Osteoblast (primary cell): ENCODE results near the gene C2orf78. TPM values are rescaled to one million over a fixed set of nuclear protein-coding genes. Genes with fewer than 3 reads are reported as not detected.

Experiments used
- DNase-seq: peaks from one replicate; pipeline ENCODE4 v3.0.0; 2011; ENCODE audit warnings: low spot score, mixed read lengths; ENCODE audit not compliant: insufficient read length; ENCODE audit errors: missing footprints
- H2AFZ ChIP-seq: 2 replicates; pipeline ENCODE4 v1.6.0; 2011; ENCODE audit warnings: mild to moderate bottlenecking, low read length
- H3K27ac ChIP-seq: 2 replicates; pipeline ENCODE4 v1.5.1; 2011; ENCODE audit warnings: mild to moderate bottlenecking, low read depth, low read length, moderate library complexity
- H3K27me3 ChIP-seq: 2 replicates; pipeline ENCODE4 v1.6.0; 2012; ENCODE audit warnings: mild to moderate bottlenecking, control low read depth, inconsistent platforms, low read length, moderate library complexity; ENCODE audit not compliant: insufficient read depth
- H3K36me3 ChIP-seq: 2 replicates; pipeline ENCODE4 v1.5.1; 2011; ENCODE audit warnings: mild to moderate bottlenecking, low read length, control low read depth, moderate library complexity; ENCODE audit not compliant: insufficient read depth
- H3K4me1 ChIP-seq: 2 replicates; pipeline ENCODE4 v1.5.1; 2011; ENCODE audit warnings: mild to moderate bottlenecking, low read length, control low read depth, moderate library complexity; ENCODE audit not compliant: insufficient read depth
- H3K4me2 ChIP-seq: 2 replicates; pipeline ENCODE4 v1.6.0; 2011; ENCODE audit warnings: mild to moderate bottlenecking, low read length; ENCODE audit not compliant: insufficient read depth
- H3K4me3 ChIP-seq: fragments of 200-600 bp; sonication (generic); 3 replicates; pipeline ENCODE4 v1.5.1; 2012; ENCODE audit warnings: mild to moderate bottlenecking, low read length, inconsistent platforms; ENCODE audit not compliant: insufficient read depth
- H3K79me2 ChIP-seq: 2 replicates; pipeline ENCODE4 v1.6.0; 2012; ENCODE audit warnings: mild to moderate bottlenecking, low read length, control low read depth, inconsistent platforms; ENCODE audit not compliant: insufficient read depth
- H3K9me3 ChIP-seq: 2 replicates; pipeline ENCODE4 v1.5.1; 2011; ENCODE audit warnings: low read depth, low read length, control low read depth
- H4K20me1 ChIP-seq: 2 replicates; pipeline ENCODE4 v1.6.0; 2012; ENCODE audit warnings: mild to moderate bottlenecking, low read length, control low read depth; ENCODE audit not compliant: insufficient read depth
- CTCF ChIP-seq: IDR thresholded peaks from 2 replicates; pipeline ENCODE4 v1.5.1; 2011; ENCODE audit warnings: mild to moderate bottlenecking, low read depth, low read length, moderate library complexity; ENCODE audit errors: extremely low read depth
- total RNA-seq: library from RNA; depleted of rRNA; stranded (reverse); fragments of >200 nt; gene quantifications from 2 replicates; pipeline ENCODE4 v1.2.3, GENCODE V29; 2012

C2orf78 gene
- total RNA-seq, 1 donor: not detected

- Histone ChIP-seq H3K36me3 (peaks cover 6% of the 10 kb centered on the region), H3K27me3 (no peaks in the 10 kb centered on the region), H2AFZ (no peak overlapping the region), H3K79me2 (peaks cover 14% of the 10 kb centered on the region), H3K27ac (no peak overlapping the region), H3K4me1 (peaks cover 30% of the 10 kb centered on the region), H4K20me1 (no peaks in the 10 kb centered on the region), H3K9me3 (no peaks in the 10 kb centered on the region), H3K4me2 (no peak overlapping the region), H3K4me3 (no peak overlapping the region)
- DNase-seq: no peak
- TF ChIP-seq CTCF: peak; percentile 51
Observed at GRCh38 chr2:73827018-73827417, 43.0 kb downstream of the C2orf78 start.

- DNase-seq: no peak
- Histone ChIP-seq H2AFZ (peak overlapping the region; percentile 94), H3K79me2 (peaks cover 18% of the 10 kb centered on the region), H3K4me3 (peak overlapping the region; percentile 90), H3K27ac (no peak overlapping the region), H3K27me3 (no peaks in the 10 kb centered on the region), H3K4me1 (peaks cover 30% of the 10 kb centered on the region), H3K36me3 (peaks cover 13% of the 10 kb centered on the region), H4K20me1 (peaks cover 3% of the 10 kb centered on the region), H3K4me2 (peak overlapping the region; percentile 96), H3K9me3 (no peaks in the 10 kb centered on the region)
- TF ChIP-seq CTCF: no peak
Observed at GRCh38 chr2:73827660-73828388, 43.8 kb downstream of the C2orf78 start.

GRCh38 chr2:73828389-73828817, 44.4 kb downstream of the C2orf78 start:
- Histone ChIP-seq H3K27ac (peak overlapping the region; percentile 94), H3K9me3 (no peaks in the 10 kb centered on the region), H3K79me2 (peaks cover 18% of the 10 kb centered on the region), H4K20me1 (peaks cover 3% of the 10 kb centered on the region), H2AFZ (peak overlapping the region; percentile 94), H3K36me3 (peaks cover 18% of the 10 kb centered on the region), H3K4me3 (peak overlapping the region; percentile 90), H3K4me1 (peaks cover 30% of the 10 kb centered on the region), H3K4me2 (peak overlapping the region; percentile 96), H3K27me3 (no peaks in the 10 kb centered on the region)
- no peak for TF ChIP-seq CTCF
- no peak for DNase-seq

- Histone ChIP-seq H3K4me1 (peaks cover 30% of the 10 kb centered on the region), H3K4me3 (peak within 1 kb of the TSS; percentile 90), H3K27ac (peak within 1 kb of the TSS; percentile 94), H3K36me3 (peaks cover 22% of the 10 kb centered on the region), H4K20me1 (peaks cover 3% of the 10 kb centered on the region), H3K9me3 (no peaks in the 10 kb centered on the region), H3K79me2 (peaks cover 22% of the 10 kb centered on the region), H3K27me3 (no peaks in the 10 kb centered on the region), H3K4me2 (peak within 1 kb of the TSS; percentile 96), H2AFZ (peak within 1 kb of the TSS; percentile 94)
- no peak for TF ChIP-seq CTCF
- peak; percentile 94 for DNase-seq
Observed at GRCh38 chr2:73828818-73829570, 45.0 kb downstream of the C2orf78 start, which contains the start of gene STAMBP. STAMBP (plus strand) TSS chr2:73828961; CDS start chr2:73830857, 1,896 bp downstream.
